ENCODE results near the gene CSMD2.

DNA sequence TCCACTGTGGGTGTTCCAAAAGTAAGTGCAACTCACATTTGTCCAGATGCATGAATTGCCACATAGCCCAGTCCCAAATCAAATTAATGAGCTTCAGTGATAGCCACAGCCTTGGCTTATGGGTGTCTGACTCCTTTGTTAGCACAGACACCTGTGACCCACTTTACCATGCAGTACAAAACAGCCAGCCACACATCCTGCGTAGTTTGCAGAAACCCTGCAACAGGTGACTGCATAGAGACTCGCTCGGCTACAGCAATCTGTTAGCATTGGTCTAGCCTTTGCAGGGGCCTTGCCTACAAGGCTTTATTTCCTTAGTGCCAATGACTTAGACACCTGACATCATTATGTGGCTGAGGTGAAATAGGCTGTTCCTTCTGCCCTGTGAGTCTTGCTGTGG is 135.5 kb downstream of the CSMD2 start:
- no peak for TF ChIP-seq EZH2 (optimal IDR thresholded peaks at IDR 0.05; ENCODE audit: low read depth, low read length)
- TF ChIP-seq, protein P1, sequence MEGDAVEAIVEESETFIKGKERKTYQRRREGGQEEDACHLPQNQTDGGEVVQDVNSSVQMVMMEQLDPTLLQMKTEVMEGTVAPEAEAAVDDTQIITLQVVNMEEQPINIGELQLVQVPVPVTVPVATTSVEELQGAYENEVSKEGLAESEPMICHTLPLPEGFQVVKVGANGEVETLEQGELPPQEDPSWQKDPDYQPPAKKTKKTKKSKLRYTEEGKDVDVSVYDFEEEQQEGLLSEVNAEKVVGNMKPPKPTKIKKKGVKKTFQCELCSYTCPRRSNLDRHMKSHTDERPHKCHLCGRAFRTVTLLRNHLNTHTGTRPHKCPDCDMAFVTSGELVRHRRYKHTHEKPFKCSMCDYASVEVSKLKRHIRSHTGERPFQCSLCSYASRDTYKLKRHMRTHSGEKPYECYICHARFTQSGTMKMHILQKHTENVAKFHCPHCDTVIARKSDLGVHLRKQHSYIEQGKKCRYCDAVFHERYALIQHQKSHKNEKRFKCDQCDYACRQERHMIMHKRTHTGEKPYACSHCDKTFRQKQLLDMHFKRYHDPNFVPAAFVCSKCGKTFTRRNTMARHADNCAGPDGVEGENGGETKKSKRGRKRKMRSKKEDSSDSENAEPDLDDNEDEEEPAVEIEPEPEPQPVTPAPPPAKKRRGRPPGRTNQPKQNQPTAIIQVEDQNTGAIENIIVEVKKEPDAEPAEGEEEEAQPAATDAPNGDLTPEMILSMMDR (IDR thresholded peaks at IDR 0.05; ENCODE audit: low read length), result no peak

Data from MM.1S (cell line).